Endothelial cell of umbilical vein (primary cell): Measurements from ENCODE around the gene CEP128. TPM values are rescaled to one million over a fixed set of nuclear protein-coding genes. Genes with fewer than 3 reads are reported as not detected.

ENCODE experiments used
- BruUV-seq: library from RNA; stranded (reverse); fragments of 400-500 nt; replicated peaks from 2 replicates; lab custom pipeline; 2021; lab: Mats Ljungman, UMichigan
- CTCF ChIA-PET: fragments of 300-600, 350-600 bp; sonication (Branson Sonifier 250); formaldehyde crosslinking; loops from one replicate; lab custom pipeline; 2021; ENCODE audit warnings: antibody characterized with exemption, inconsistent platforms; lab: Charles Lee
- POLR2A ChIA-PET: fragments of 300-600, 350-600 bp; sonication (Branson Sonifier 250); formaldehyde crosslinking; loops from one replicate; lab custom pipeline; 2021; ENCODE audit warnings: antibody characterized with exemption, inconsistent platforms; lab: Charles Lee
- DNase-seq: peaks from one replicate; pipeline ENCODE4 v3.0.0-alpha.2; 2011; ENCODE audit warnings: low read depth, low spot score
- FAIRE-seq: peaks from 2 replicates; lab custom pipeline; 2011; peaks lifted over from hg19 to GRCh38; lab: Jason Lieb, UNC
- H2AFZ ChIP-seq: 2 replicates; pipeline ENCODE4 v1.6.0; 2012; ENCODE audit warnings: low read depth, low read length, control low read depth, inconsistent platforms
- H3K27ac ChIP-seq: 2 replicates; pipeline ENCODE4 v1.5.1; 2011; ENCODE audit warnings: low read depth, mild to moderate bottlenecking, control low read depth, low read length, moderate library complexity; ENCODE audit not compliant: insufficient read depth
- H3K27me3 ChIP-seq, 2 experiments: 2 replicates each; pipeline versions ENCODE4 v1.6.0 to v1.6.1; 2011; ENCODE audit warnings: low read length in 2 of 2, mixed read lengths in 1 of 2; ENCODE audit not compliant: control insufficient read depth in 2 of 2, insufficient read depth in 2 of 2
- H3K36me3 ChIP-seq, 2 experiments: 2 replicates in 1 of 2; 3 replicates in 1 of 2; pipeline ENCODE4 v1.5.1; 2011; ENCODE audit warnings: low read length in 2 of 2, mild to moderate bottlenecking in 1 of 2, moderate library complexity in 1 of 2; ENCODE audit not compliant: control insufficient read depth in 2 of 2, insufficient read depth in 2 of 2; ENCODE audit errors: extremely low read depth in 1 of 2
- H3K4me1 ChIP-seq: 3 replicates; pipeline ENCODE4 v1.5.1; 2011; ENCODE audit warnings: mild to moderate bottlenecking, low read length; ENCODE audit not compliant: control insufficient read depth, insufficient read depth; ENCODE audit errors: extremely low read depth
- H3K4me2 ChIP-seq: 2 replicates; pipeline ENCODE4 v1.6.1; 2011; ENCODE audit warnings: low read length, control low read depth, mixed read lengths; ENCODE audit not compliant: insufficient read depth
- H3K4me3 ChIP-seq, 3 experiments: fragments of 200-600 bp in 1 of 3; sonication (generic), shearing (Covaris generic) in 1 of 3; replicated peaks in 1 of 3; 2 replicates each; pipeline ENCODE4 v1.5.1; 2011 to 2016; ENCODE audit warnings: control low read depth in 3 of 3, low read length in 3 of 3, mild to moderate bottlenecking in 2 of 3, inconsistent platforms in 1 of 3, low read depth in 1 of 3, moderate library complexity in 1 of 3; ENCODE audit not compliant: insufficient read depth in 1 of 3
- H3K79me2 ChIP-seq: 2 replicates; pipeline ENCODE4 v1.6.0; 2012; ENCODE audit warnings: low read length, inconsistent platforms; ENCODE audit not compliant: control insufficient read depth, insufficient read depth
- H3K9ac ChIP-seq: replicated peaks from 2 replicates; pipeline ENCODE3; 2011; ENCODE audit warnings: low read length, control low read depth; ENCODE audit not compliant: insufficient read depth; ENCODE audit errors: extremely low read depth
- H3K9me1 ChIP-seq: replicated peaks from 3 replicates; pipeline ENCODE4 v1.6.0; 2011; ENCODE audit warnings: mild to moderate bottlenecking, low read length; ENCODE audit not compliant: control insufficient read depth, insufficient read depth; ENCODE audit errors: extremely low read depth
- H3K9me3 ChIP-seq: replicated peaks from 2 replicates; pipeline ENCODE4 v1.5.1; 2012; ENCODE audit warnings: low read length, inconsistent platforms; ENCODE audit not compliant: control insufficient read depth, insufficient read depth
- H4K20me1 ChIP-seq: replicated peaks from 2 replicates; pipeline ENCODE3; 2011; ENCODE audit warnings: mild to moderate bottlenecking, low read length; ENCODE audit not compliant: control insufficient read depth, insufficient read depth; ENCODE audit errors: extremely low read depth
- CTCF ChIP-seq, 2 donors: IDR thresholded peaks; 1 replicate in 1 of 2; 2 replicates in 1 of 2; pipeline ENCODE4 v1.5.1; 2011; ENCODE audit warnings: low read length in 2 of 2, mild to moderate bottlenecking in 2 of 2, moderate library complexity in 2 of 2, control low read depth in 1 of 2, inconsistent platforms in 1 of 2, low read depth in 1 of 2; ENCODE audit not compliant: insufficient read depth in 1 of 2; ENCODE audit errors: extremely low read depth in 1 of 2
- EZH2 ChIP-seq: IDR thresholded peaks from 2 replicates; pipeline ENCODE4 v1.6.1; 2012; ENCODE audit warnings: borderline replicate concordance, low read depth, mild to moderate bottlenecking, moderate library complexity, low read length, inconsistent platforms; ENCODE audit not compliant: severe bottlenecking
- GATA2 ChIP-seq: IDR thresholded peaks from 2 replicates; pipeline ENCODE4 v1.7.0; 2011; ENCODE audit warnings: low read depth, mild to moderate bottlenecking, moderate library complexity, mixed read lengths, low read length; ENCODE audit not compliant: insufficient read length, insufficient read depth
- JUN ChIP-seq: IDR thresholded peaks from 2 replicates; pipeline ENCODE4 v1.6.1; 2011; ENCODE audit warnings: borderline replicate concordance, low read depth; ENCODE audit not compliant: insufficient read length, insufficient read depth
- MYC ChIP-seq: IDR thresholded peaks from one replicate; pipeline ENCODE4 v1.6.1; 2011; ENCODE audit warnings: mild to moderate bottlenecking, low read depth, low read length
- POLR2A ChIP-seq: IDR thresholded peaks from 2 replicates; pipeline ENCODE4 v1.6.1; 2012; ENCODE audit warnings: low read depth, mild to moderate bottlenecking, control low read depth, low read length
- POLR2AphosphoS5 ChIP-seq: IDR thresholded peaks from 2 replicates; pipeline ENCODE4 v1.6.1; 2012; ENCODE audit warnings: low read depth, mild to moderate bottlenecking, control low read depth, low read length, moderate library complexity; ENCODE audit not compliant: insufficient read depth
- dilution Hi-C: fragments of 300-500 bp; cut with MboI; formaldehyde crosslinking; loops from one replicate; pipeline ENCODE4 v1.15.0; 2019; ENCODE audit warnings: low sequenced_read_pairs; ENCODE audit not compliant: extremely low pct_ligation_motif_present
- intact Hi-C: fragments of 100-400 bp; cut with micrococcal nuclease; formaldehyde crosslinking; loops from one replicate; pipeline ENCODE4 v1.10.0; 2022
- polyA plus RNA-seq, 4 experiments: library from polyadenylated mRNA; depleted of rRNA in 3 of 4; stranded (reverse) in 3 of 4; unstranded in 1 of 4; fragments of >200 nt; gene quantifications; 2 replicates each; pipeline versions ENCODE4 v1.2.1 to v1.2.3, GENCODE V29; 2011 to 2012; ENCODE audit warnings: missing spikeins in 1 of 4
- total RNA-seq: library from RNA; stranded (reverse); gene quantifications from 2 replicates; pipeline ENCODE4 v1.2.3, GENCODE V29; 2021

CEP128 gene
- total and polyA plus RNA-seq, 2 donors (not counting 3 experiments of a cell fraction or from before 2014, with no cell fraction given) = 0.91 to 23.7 TPM

GRCh38 chr14:80585506-80585835 is 356.1 kb downstream of the CEP128 start:
- no peak for TF ChIP-seq MYC
- TF ChIP-seq EZH2 = no peak
- no peak for TF ChIP-seq POLR2A
- TF ChIP-seq JUN = no peak
- TF ChIP-seq POLR2AphosphoS5 = no peak
- no peak for TF ChIP-seq CTCF (IDR thresholded peaks at IDR 0.05; ENCODE audit: extremely low read depth in 1 of 2, insufficient read depth in 1 of 2, low read depth in 1 of 2, low read length in 2 of 2)
- no peak for TF ChIP-seq GATA2
- Histone ChIP-seq H3K27ac (no peak overlapping the region), H3K9ac (no peak overlapping the region), H4K20me1 (no peaks in the 10 kb centered on the region), H3K36me3 (no peaks in the 10 kb centered on the region), H3K9me3 (no peaks in the 10 kb centered on the region), H3K4me1 (peaks cover 7% of the 10 kb centered on the region), H3K27me3 (no peaks in the 10 kb centered on the region), H3K4me2 (peak overlapping the region; percentile 13), H3K4me3 (no peak overlapping the region), H3K79me2 (no peaks in the 10 kb centered on the region), H2AFZ (no peak overlapping the region), H3K9me1 (no peaks in the 10 kb centered on the region)
- BruUV-seq = no TSS peak
- FAIRE-seq (no peak), DNase-seq (no peak)
- intact Hi-C loops = loop anchor here (1.0 to 10.0 kb wide), 4 partner anchors 373 to 1651 kb away; partner anchors contain the start of gene DIO2
- dilution Hi-C loops = no loop called here
- CTCF ChIA-PET = interaction anchor here (1.3 to 5.7 kb wide), 10 partner anchors 13 to 1652 kb away, joined by 3 to 65 read pairs (median 14); no protein-coding TSS in a partner anchor
- POLR2A ChIA-PET = no interaction called here
